ENCODE measurements around the gene MAP1LC3B.
"Not testable (repeated sequence)": the region's sequence is repeated elsewhere in the genome, so short reads cannot be mapped to it uniquely, and the experiment has no call there.

Gene MAP1LC3B

GRCh38 chr16:87358250-87358649 lies 33.9 kb upstream of the MAP1LC3B start:
- no peak overlapping the region for H3K27ac ChIP-seq
- DNase-seq: no peak
- H3K36me3 ChIP-seq (replicated peaks): peaks cover 33% of the 10 kb centered on the region
- H3K4me3 ChIP-seq (ENCODE audit: low read depth, low read length): no peak overlapping the region
- H3K27me3 ChIP-seq (replicated peaks): no peaks in the 10 kb centered on the region
- TF ChIP-seq CTCF (IDR thresholded peaks at IDR 0.05; ENCODE audit: low read depth, low read length, missing control alignments): no peak
- in situ Hi-C loops (cut with HindIII; ENCODE audit: low pct_ligation_motif_present, low sequenced_read_pairs): no loop called here

GRCh38 chr16:87358696-87359095 lies 33.4 kb upstream of the MAP1LC3B start:
- Histone ChIP-seq H3K27me3 (replicated peaks) (no peaks in the 10 kb centered on the region), H3K27ac (no peak overlapping the region), H3K36me3 (replicated peaks) (peaks cover 33% of the 10 kb centered on the region), H3K4me3 (ENCODE audit: low read depth, low read length) (no peak overlapping the region)
- in situ Hi-C loops (cut with HindIII; ENCODE audit: low pct_ligation_motif_present, low sequenced_read_pairs): no loop called here
- no peak for DNase-seq
- no peak for TF ChIP-seq CTCF (IDR thresholded peaks at IDR 0.05; ENCODE audit: low read depth, low read length, missing control alignments)

GRCh38 chr16:87359121-87359520 lies 33.0 kb upstream of the MAP1LC3B start:
- in situ Hi-C loops (cut with HindIII; ENCODE audit: low pct_ligation_motif_present, low sequenced_read_pairs): no loop called here
- H3K4me3 ChIP-seq (ENCODE audit: low read depth, low read length): no peak overlapping the region
- peaks cover 33% of the 10 kb centered on the region for H3K36me3 ChIP-seq (replicated peaks)
- no peak overlapping the region for H3K27ac ChIP-seq
- DNase-seq: no peak
- no peak for TF ChIP-seq CTCF (IDR thresholded peaks at IDR 0.05; ENCODE audit: low read depth, low read length, missing control alignments)
- H3K27me3 ChIP-seq (replicated peaks): no peaks in the 10 kb centered on the region

- peaks cover 33% of the 10 kb centered on the region for H3K36me3 ChIP-seq (replicated peaks)
- TF ChIP-seq CTCF (IDR thresholded peaks at IDR 0.05; ENCODE audit: low read depth, low read length, missing control alignments): no peak
- no peak overlapping the region for H3K4me3 ChIP-seq (ENCODE audit: low read depth, low read length)
- in situ Hi-C loops (cut with HindIII; ENCODE audit: low pct_ligation_motif_present, low sequenced_read_pairs): no loop called here
- H3K27ac ChIP-seq: no peak overlapping the region
- DNase-seq: no peak
- no peaks in the 10 kb centered on the region for H3K27me3 ChIP-seq (replicated peaks)
Measured at GRCh38 chr16:87360862-87361610, 31.1 kb upstream of the MAP1LC3B start.

- no peak for TF ChIP-seq CTCF (IDR thresholded peaks at IDR 0.05; ENCODE audit: low read depth, low read length, missing control alignments)
- no peaks in the 10 kb centered on the region for H3K27me3 ChIP-seq (replicated peaks)
- H3K4me3 ChIP-seq (ENCODE audit: low read depth, low read length): no peak overlapping the region
- H3K27ac ChIP-seq: no peak overlapping the region
- in situ Hi-C loops (cut with HindIII; ENCODE audit: low pct_ligation_motif_present, low sequenced_read_pairs): no loop called here
- H3K36me3 ChIP-seq (replicated peaks): peaks cover 29% of the 10 kb centered on the region
- peak; percentile 38 for DNase-seq
Measured at GRCh38 chr16:87361916-87362619, 30.1 kb upstream of the MAP1LC3B start.

- in situ Hi-C loops (cut with HindIII; ENCODE audit: low pct_ligation_motif_present, low sequenced_read_pairs): not testable (repeated sequence)
Measured at GRCh38 chr16:87362828-87363559, 29.1 kb upstream of the MAP1LC3B start.

More at GRCh38 chr16:87362828-87363559, 29.1 kb upstream of the MAP1LC3B start:
- H3K4me3 ChIP-seq (ENCODE audit: low read depth, low read length); H3K27me3 ChIP-seq (replicated peaks); DNase-seq; H3K27ac ChIP-seq: not testable (repeated sequence)
- H3K36me3 ChIP-seq (replicated peaks): peaks cover 27% of the 10 kb centered on the region

Data from brain microvascular endothelial cell (primary cell).